Hepatocyte (in vitro differentiated cells): ENCODE measurements around the gene DCUN1D1.

ENCODE experiments used
- EZH2 ChIP-seq: fragments of 200-600 bp; sonication (generic); IDR thresholded peaks from 2 replicates; pipeline ENCODE4 v1.6.1; 2016; ENCODE audit warnings: antibody characterized with exemption, mild to moderate bottlenecking, borderline replicate concordance
- EZH2phosphoT487 ChIP-seq: fragments of 200-600 bp; sonication (generic); IDR thresholded peaks from one replicate; pipeline ENCODE4 v1.6.1; 2018; ENCODE audit warnings: antibody characterized with exemption, mild to moderate bottlenecking, low read depth, moderate library complexity; ENCODE audit not compliant: unreplicated experiment, severe bottlenecking
- TF ChIP-seq, protein P1 (sequence below): fragments of 200-600 bp; sonication (generic); IDR thresholded peaks from 2 replicates; pipeline ENCODE4 v1.5.1; 2016; ENCODE audit warnings: antibody characterized with exemption, mild to moderate bottlenecking; ENCODE audit not compliant: poor library complexity

DNA sequence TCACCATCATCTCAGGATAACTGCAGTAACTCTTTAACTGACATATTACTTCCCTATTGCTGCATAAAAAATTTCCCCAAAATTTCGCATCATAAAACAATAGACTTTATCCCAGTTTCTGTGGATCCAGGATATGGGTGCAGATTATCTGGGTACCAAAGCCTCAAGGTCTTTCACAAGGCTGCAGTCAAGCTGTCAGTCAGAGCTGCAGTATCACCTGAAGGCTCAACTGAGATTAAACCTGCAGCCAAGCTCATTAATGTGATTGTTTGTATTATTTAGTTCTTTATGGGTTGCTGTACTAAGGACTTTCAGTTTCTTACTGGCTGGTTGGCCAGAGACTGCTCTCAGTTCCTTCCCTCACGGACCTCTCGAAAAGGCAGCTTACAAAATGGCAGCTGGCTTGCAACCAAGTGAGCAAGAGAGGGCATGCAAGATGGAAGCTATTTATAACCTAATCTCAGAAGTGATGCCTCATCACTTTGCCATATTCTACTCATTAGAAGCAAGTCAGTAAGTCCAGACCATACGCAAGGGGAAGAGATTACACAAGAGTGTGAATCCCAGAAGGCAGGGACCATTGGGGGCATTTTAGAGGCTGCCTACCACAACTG is 54.9 kb downstream of the DCUN1D1 start:
- TF ChIP-seq, protein P1, sequence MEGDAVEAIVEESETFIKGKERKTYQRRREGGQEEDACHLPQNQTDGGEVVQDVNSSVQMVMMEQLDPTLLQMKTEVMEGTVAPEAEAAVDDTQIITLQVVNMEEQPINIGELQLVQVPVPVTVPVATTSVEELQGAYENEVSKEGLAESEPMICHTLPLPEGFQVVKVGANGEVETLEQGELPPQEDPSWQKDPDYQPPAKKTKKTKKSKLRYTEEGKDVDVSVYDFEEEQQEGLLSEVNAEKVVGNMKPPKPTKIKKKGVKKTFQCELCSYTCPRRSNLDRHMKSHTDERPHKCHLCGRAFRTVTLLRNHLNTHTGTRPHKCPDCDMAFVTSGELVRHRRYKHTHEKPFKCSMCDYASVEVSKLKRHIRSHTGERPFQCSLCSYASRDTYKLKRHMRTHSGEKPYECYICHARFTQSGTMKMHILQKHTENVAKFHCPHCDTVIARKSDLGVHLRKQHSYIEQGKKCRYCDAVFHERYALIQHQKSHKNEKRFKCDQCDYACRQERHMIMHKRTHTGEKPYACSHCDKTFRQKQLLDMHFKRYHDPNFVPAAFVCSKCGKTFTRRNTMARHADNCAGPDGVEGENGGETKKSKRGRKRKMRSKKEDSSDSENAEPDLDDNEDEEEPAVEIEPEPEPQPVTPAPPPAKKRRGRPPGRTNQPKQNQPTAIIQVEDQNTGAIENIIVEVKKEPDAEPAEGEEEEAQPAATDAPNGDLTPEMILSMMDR: no peak
- TF ChIP-seq EZH2: no peak
- TF ChIP-seq EZH2phosphoT487: no peak
